ENCODE measurements around the gene GALNT2. TPM values are rescaled to one million over a fixed set of nuclear protein-coding genes. Genes with fewer than 3 reads are reported as not detected.

GALNT2 gene
- total RNA-seq, 1 experiment from 2014 or later, result 152 TPM

GRCh38 chr1:230067419-230067870 lies 407 bp downstream of the GALNT2 start:
- intact Hi-C loops (cut with micrococcal nuclease; ENCODE audit: unreplicated experiment), result loop anchor here (10.0 kb wide), 1 partner anchor 403 kb away; no protein-coding TSS in a partner anchor
- no peaks in the 10 kb centered on the region for H3K9me3 ChIP-seq (ENCODE audit: control insufficient read depth, insufficient read depth, low read depth, low read length)
- H3K27ac ChIP-seq (ENCODE audit: low read length), result peak overlapping the region; percentile 69
- in situ Hi-C loops (cut with HindIII; ENCODE audit: low pct_unique_long_range_greater_than_20kb, low sequenced_read_pairs), result no loop called here
- peak; percentile 49 for ATAC-seq
- H3K36me3 ChIP-seq (ENCODE audit: control insufficient read depth, insufficient read depth, low read length), result no peaks in the 10 kb centered on the region; the same call in 1 of the 2 replicates
- no TSS peak for BruUV-seq (replicated peaks)
- TF ChIP-seq SIN3A (IDR thresholded peaks at IDR 0.05; ENCODE audit: borderline replicate concordance, insufficient read depth, low read depth, low read length) (0 out of 2 replicates have a peak, but pooled peaks have one; percentile 15), REST (IDR thresholded peaks at IDR 0.05; ENCODE audit: insufficient read depth in 1 of 2, low read depth in 2 of 2, low read length in 1 of 2) (no peak)
- ChIA-PET POLR2A (interaction anchor here (0.5 kb wide), 2 partner anchors 222 to 808 kb away, joined by 3 to 4 read pairs; no protein-coding TSS in a partner anchor), CTCF (no interaction called here)
- no peak for DNase-seq (ENCODE audit: low read depth, low spot score)
- peaks cover 40% of the 10 kb centered on the region for H3K4me1 ChIP-seq (ENCODE audit: control insufficient read depth, insufficient read depth, low read length)
- H3K4me3 ChIP-seq (ENCODE audit: low read depth in 2 of 2, low read length in 2 of 2), result peak overlapping the region; percentile 71 to 89
- H3K27me3 ChIP-seq (ENCODE audit: control insufficient read depth, insufficient read depth, low read length), result no peaks in the 10 kb centered on the region

GRCh38 chr1:230067871-230068620 lies 1.0 kb downstream of the GALNT2 start:
- DNase-seq (ENCODE audit: low read depth, low spot score) (no peak), ATAC-seq (no peak; the same call in 1 of the 2 replicates)
- H3K27ac ChIP-seq (ENCODE audit: low read length), result peak overlapping the region; percentile 69
- CTCF ChIA-PET, result no interaction called here
- no peaks in the 10 kb centered on the region for H3K27me3 ChIP-seq (ENCODE audit: control insufficient read depth, insufficient read depth, low read length)
- H3K4me1 ChIP-seq (ENCODE audit: control insufficient read depth, insufficient read depth, low read length), result peaks cover 46% of the 10 kb centered on the region
- POLR2A ChIA-PET, result no interaction called here
- no peak for TF ChIP-seq REST (IDR thresholded peaks at IDR 0.05; ENCODE audit: insufficient read depth in 1 of 2, low read depth in 2 of 2, low read length in 1 of 2)
- no peak for TF ChIP-seq CTCF (IDR thresholded peaks at IDR 0.05)
- no peak for TF ChIP-seq SIN3A (IDR thresholded peaks at IDR 0.05; ENCODE audit: borderline replicate concordance, insufficient read depth, low read depth, low read length)
- TF ChIP-seq TCF7L2 (IDR thresholded peaks at IDR 0.05; ENCODE audit: low read depth, low read length), result no peak
- TF ChIP-seq POLR2AphosphoS5 (IDR thresholded peaks at IDR 0.05; ENCODE audit: low read depth, low read length), result no peak
- no peaks in the 10 kb centered on the region; the same call in 1 of the 2 replicates for H3K36me3 ChIP-seq (ENCODE audit: control insufficient read depth, insufficient read depth, low read length)
- BruUV-seq (replicated peaks), result no TSS peak
- peak overlapping the region; percentile 71 to 89 for H3K4me3 ChIP-seq (ENCODE audit: low read depth in 2 of 2, low read length in 2 of 2)
- in situ Hi-C loops (cut with HindIII; ENCODE audit: low pct_unique_long_range_greater_than_20kb, low sequenced_read_pairs), result no loop called here
- intact Hi-C loops (cut with micrococcal nuclease; ENCODE audit: unreplicated experiment), result loop anchor here (10.0 kb wide), 1 partner anchor 403 kb away; no protein-coding TSS in a partner anchor
- H3K9me3 ChIP-seq (ENCODE audit: control insufficient read depth, insufficient read depth, low read depth, low read length), result no peaks in the 10 kb centered on the region
